HL-60 (cell line): ENCODE measurements around the gene GPR137B.

Experiments
- DNase-seq, 2 experiments: peaks; one replicate each; pipeline ENCODE4 v3.0.0-alpha.2; 2010 to 2020; ENCODE audit warnings: low read depth in 1 of 2, low spot score in 1 of 2
- H3K27ac ChIP-seq: fragments of 250-450 bp; sonication (Bioruptor Pico); replicated peaks from 2 replicates; pipeline ENCODE4 v1.5.1; 2020; ENCODE audit warnings: mild to moderate bottlenecking, moderate library complexity
- H3K27me3 ChIP-seq: fragments of 250-450 bp; sonication (Bioruptor Pico); 2 replicates; pipeline ENCODE4 v1.5.1; 2021; ENCODE audit warnings: mild to moderate bottlenecking, moderate library complexity; ENCODE audit not compliant: insufficient read depth, poor library complexity, severe bottlenecking
- H3K4me3 ChIP-seq: replicated peaks from 2 replicates; pipeline ENCODE4 v1.5.1; 2011; ENCODE audit warnings: mild to moderate bottlenecking, control low read depth, low read length; ENCODE audit not compliant: insufficient read depth
- CTCF ChIP-seq: IDR thresholded peaks from one replicate; pipeline ENCODE4 v1.5.1; 2011; ENCODE audit warnings: low read length, control low read depth, inconsistent platforms; ENCODE audit not compliant: insufficient read depth
- GABPA ChIP-seq: IDR thresholded peaks from 2 replicates; pipeline ENCODE4 v1.6.1; 2012; ENCODE audit warnings: low read depth
- POLR2AphosphoS5 ChIP-seq: IDR thresholded peaks from 2 replicates; pipeline ENCODE4 v1.6.1; 2012; ENCODE audit warnings: low read depth
- SPI1 ChIP-seq: IDR thresholded peaks from 2 replicates; pipeline ENCODE4 v1.6.1; 2012; ENCODE audit warnings: low read depth, mild to moderate bottlenecking, borderline replicate concordance
- TF ChIP-seq, protein P1 (sequence below): IDR thresholded peaks from 2 replicates; pipeline ENCODE4 v1.6.1; 2012; ENCODE audit warnings: low read depth; ENCODE audit not compliant: insufficient replicate concordance

GPR137B gene

GRCh38 chr1:236103646-236104218, 38.6 kb upstream of the GPR137B start:
- no peaks in the 10 kb centered on the region for H3K27me3 ChIP-seq
- TF ChIP-seq CTCF (peak; percentile 74), SPI1 (no peak)
- H3K27ac ChIP-seq, result no peak overlapping the region
- peak; percentile 26 to 59 for DNase-seq
- H3K4me3 ChIP-seq, result no peak overlapping the region

GRCh38 chr1:236107121-236107907, 35.0 kb upstream of the GPR137B start:
- Histone ChIP-seq H3K27me3 (no peaks in the 10 kb centered on the region), H3K4me3 (no peak overlapping the region), H3K27ac (no peak overlapping the region)
- DNase-seq, result no peak
- TF ChIP-seq GABPA, result no peak
- TF ChIP-seq, protein P1, sequence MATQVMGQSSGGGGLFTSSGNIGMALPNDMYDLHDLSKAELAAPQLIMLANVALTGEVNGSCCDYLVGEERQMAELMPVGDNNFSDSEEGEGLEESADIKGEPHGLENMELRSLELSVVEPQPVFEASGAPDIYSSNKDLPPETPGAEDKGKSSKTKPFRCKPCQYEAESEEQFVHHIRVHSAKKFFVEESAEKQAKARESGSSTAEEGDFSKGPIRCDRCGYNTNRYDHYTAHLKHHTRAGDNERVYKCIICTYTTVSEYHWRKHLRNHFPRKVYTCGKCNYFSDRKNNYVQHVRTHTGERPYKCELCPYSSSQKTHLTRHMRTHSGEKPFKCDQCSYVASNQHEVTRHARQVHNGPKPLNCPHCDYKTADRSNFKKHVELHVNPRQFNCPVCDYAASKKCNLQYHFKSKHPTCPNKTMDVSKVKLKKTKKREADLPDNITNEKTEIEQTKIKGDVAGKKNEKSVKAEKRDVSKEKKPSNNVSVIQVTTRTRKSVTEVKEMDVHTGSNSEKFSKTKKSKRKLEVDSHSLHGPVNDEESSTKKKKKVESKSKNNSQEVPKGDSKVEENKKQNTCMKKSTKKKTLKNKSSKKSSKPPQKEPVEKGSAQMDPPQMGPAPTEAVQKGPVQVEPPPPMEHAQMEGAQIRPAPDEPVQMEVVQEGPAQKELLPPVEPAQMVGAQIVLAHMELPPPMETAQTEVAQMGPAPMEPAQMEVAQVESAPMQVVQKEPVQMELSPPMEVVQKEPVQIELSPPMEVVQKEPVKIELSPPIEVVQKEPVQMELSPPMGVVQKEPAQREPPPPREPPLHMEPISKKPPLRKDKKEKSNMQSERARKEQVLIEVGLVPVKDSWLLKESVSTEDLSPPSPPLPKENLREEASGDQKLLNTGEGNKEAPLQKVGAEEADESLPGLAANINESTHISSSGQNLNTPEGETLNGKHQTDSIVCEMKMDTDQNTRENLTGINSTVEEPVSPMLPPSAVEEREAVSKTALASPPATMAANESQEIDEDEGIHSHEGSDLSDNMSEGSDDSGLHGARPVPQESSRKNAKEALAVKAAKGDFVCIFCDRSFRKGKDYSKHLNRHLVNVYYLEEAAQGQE, result no peak
- no peak for TF ChIP-seq CTCF
- TF ChIP-seq POLR2AphosphoS5, result no peak
- no peak for TF ChIP-seq SPI1

DNA sequence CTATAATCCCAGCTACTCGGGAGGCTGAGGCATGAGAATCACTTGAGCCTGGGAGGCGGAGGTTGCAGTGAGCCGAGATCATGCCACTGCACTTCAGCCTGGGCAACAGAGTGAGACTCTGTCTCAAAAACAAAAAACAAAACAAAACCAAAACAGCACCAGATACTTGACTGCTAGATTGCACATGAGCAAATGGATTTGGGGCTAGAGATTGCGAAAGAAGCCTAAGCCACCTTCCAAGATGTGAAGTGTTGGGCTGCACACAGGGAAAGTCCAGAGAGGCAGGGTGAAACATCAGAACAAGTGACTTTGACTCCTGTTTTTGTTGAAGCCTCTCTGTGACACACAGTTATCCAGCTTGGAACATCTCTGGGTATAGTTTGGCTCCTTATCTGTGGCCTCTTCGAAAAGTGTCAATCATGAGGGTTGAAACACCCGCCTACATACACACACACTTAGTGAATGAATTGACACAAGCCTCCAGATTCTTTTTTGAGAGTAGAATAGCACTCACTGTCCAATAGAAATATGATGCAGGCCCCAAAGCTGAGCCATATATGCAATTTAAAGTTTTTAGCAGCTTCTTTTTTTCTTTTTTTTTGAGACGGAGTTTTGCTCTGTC, 34.2 kb upstream of the GPR137B start:
- H3K27me3 ChIP-seq, result no peaks in the 10 kb centered on the region
- TF ChIP-seq POLR2AphosphoS5 (no peak), CTCF (no peak), GABPA (no peak), SPI1 (no peak)
- TF ChIP-seq, protein P1, result no peak
- DNase-seq, result no peak
- H3K4me3 ChIP-seq, result no peak overlapping the region
- H3K27ac ChIP-seq, result no peak overlapping the region
